Ovary (tissue), 3 donors: ENCODE measurements around the gene CROCC2.

Experiments
- EP300 ChIP-seq: sonication (generic); formaldehyde crosslinking; IDR thresholded peaks from one replicate; pipeline ENCODE4 v1.6.1; 2017; ENCODE audit warnings: antibody characterized with exemption
- POLR2A ChIP-seq: fragments of 450-650 bp; IDR thresholded peaks from one replicate; pipeline ENCODE4 v1.6.1; 2017; ENCODE audit warnings: antibody characterized with exemption, mild to moderate bottlenecking, moderate library complexity
- TF ChIP-seq, protein P1 (sequence below), 3 donors: fragments of 450-650 bp in 2 of 3; fragments of 200-600 bp in 1 of 3; IDR thresholded peaks; one replicate each; pipeline versions ENCODE4 v1.5.1 to v1.8.0; 2016 to 2022; ENCODE audit warnings: antibody characterized with exemption in 3 of 3, mild to moderate bottlenecking in 1 of 3
- donor health status: DM: no; HTN: no; CAD: no.

- TF ChIP-seq EP300 (no peak), POLR2A (no peak)
- TF ChIP-seq, protein P1, sequence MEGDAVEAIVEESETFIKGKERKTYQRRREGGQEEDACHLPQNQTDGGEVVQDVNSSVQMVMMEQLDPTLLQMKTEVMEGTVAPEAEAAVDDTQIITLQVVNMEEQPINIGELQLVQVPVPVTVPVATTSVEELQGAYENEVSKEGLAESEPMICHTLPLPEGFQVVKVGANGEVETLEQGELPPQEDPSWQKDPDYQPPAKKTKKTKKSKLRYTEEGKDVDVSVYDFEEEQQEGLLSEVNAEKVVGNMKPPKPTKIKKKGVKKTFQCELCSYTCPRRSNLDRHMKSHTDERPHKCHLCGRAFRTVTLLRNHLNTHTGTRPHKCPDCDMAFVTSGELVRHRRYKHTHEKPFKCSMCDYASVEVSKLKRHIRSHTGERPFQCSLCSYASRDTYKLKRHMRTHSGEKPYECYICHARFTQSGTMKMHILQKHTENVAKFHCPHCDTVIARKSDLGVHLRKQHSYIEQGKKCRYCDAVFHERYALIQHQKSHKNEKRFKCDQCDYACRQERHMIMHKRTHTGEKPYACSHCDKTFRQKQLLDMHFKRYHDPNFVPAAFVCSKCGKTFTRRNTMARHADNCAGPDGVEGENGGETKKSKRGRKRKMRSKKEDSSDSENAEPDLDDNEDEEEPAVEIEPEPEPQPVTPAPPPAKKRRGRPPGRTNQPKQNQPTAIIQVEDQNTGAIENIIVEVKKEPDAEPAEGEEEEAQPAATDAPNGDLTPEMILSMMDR (IDR thresholded peaks at IDR 0.05): no peak
Observed at GRCh38 chr2:240903191-240904060, 2.7 kb upstream of the CROCC2 start.
